ENCODE results near the gene SHC3.

The SHC3 gene

DNA sequence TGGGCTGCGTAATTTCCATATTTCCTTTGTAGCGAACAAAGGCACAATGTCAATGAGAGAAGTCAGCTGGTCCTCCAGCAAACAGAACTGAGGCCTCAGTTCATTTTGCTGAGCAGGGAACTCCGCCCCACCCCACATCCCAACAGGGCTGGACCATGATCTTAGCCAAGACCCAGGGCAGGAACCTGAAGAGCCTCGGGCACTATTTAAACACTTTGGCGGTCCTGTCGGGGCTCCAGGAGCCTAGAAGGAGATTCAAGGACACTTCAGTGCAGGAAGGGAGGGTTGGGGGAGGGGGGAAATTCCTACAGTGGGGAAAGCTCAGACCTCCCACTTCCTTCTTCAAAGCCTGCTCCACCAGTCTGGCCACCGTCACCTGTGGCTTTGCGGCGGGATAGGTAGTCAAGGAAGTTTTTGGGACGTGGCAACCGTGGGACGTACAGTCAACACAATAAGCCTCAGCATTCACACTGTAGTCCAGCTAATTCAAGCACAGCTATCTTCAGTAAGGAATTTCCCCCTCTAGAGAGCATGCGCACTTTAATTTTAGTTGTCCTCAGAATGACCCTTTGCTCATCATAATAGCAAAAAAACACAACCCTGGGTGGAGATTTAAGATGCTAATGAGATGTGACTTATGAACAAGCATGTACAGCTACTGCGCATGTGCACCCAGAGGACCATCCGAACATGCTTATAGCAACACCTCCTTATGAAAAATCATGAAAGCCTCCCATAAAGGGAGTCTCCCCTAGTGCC, 156.4 kb downstream of the SHC3 start:
- DNase-seq (ENCODE audit: low read depth) = no peak

DNA sequence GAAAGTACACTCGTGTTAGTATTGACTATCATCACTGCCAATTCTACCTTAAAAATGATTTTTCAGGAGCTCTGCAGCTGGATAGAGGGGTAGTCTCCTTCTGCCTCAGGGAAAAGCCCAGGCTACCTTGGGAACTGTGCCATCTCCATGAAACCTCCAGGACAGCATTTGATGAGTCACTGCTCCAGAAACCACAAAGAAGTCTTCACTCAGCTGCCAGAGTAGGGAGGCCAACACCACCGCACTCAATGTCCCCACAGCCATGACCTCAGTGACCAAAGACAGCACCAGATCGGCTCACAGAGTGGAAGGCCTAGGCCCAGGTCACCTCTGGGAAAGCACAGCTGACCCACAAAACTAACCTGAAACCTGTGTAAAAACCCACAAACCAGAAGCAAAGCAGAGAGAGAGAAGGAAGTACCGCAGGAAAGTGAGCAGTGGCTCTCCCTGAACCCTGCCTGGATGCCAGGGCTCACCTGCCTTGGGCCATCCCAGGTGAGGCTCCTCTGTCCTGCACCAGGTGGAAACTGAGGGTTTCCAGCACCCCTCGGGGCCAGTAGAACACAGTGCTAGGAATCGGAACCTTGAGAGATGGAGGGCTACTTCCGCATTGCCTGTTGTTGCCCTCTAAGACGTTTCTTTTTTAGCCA, 157.3 kb downstream of the SHC3 start:
- DNase-seq (ENCODE audit: low read depth) = no peak

DNA sequence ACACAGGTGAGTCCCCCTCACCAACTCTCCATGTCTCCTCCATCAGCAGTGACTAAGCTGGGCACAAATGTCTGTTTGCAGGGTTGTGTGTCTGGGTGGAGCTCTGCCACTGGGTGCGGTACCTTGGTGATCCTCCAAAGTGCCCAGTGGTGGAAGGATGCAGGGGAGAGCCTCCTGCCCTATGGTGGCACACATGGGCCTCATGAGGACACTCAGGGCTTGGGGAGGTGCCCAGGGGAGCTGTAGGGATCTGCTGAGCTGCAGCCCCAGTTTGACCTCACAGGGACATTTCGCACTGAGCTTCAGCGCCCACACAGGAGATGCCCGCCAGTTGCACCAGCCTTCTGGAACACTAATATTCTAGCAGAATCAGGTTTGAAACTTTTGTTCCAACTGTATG, 157.9 kb downstream of the SHC3 start:
- no peak for DNase-seq (ENCODE audit: low read depth)

DNA sequence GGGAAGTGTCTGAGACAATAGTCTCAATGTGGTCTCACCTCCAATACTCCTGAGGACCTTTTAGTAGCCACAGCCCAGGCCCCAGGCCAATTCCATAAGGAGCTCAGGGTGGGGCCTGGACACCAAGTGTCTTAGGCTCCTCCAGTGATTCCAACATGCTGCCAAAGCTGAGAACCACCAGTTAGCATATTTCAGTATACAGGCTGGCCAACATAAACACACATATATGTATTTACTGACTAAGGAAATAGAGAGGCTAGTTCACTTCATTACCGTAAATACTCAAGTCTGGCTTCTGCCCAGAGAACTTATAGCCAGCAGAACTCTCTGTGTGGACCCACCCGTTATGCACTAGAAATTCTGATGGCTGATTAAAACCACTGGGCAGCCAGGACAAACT, 163.3 kb downstream of the SHC3 start:
- DNase-seq (ENCODE audit: low read depth) = no peak

DNA sequence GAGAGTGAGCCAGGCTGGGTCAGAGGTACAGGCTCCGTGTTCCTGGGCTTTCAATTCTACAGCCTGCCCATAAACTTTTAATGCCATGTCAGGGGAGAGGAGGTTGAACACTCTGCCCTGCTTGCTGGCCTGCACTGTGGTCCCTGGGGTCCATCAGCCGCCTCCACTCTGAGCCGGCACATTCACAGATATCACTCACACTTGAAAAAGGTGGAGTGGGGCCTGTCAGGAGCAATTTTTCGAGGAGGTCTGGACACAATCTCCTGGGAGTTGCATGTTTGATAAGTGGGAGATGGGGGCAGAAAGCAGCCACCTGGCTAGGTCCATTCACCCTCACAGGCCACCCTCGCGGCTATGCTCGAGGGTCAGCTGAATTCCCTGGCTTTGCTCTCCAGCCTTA, 164.5 kb downstream of the SHC3 start:
- DNase-seq (ENCODE audit: low read depth) = no peak

DNA sequence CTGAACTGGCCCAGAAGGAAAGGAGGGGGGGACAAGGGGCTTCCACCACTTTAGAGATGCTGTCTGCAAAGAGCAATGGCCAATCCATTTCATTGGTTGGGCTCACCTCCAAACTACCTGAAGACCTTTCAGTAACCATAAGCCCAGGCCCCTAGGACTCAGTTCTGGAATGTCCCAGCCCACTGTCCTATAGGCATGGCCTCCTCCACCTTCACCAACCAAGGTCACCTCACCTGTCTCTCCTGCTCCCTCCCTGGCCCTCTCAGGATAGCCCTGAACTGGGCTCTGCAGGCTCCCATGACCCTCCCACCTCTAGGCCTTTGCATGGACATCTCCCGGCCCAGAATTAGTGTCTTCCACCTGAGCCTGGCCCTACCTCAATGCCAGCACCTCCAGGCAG, 165.0 kb downstream of the SHC3 start:
- no peak for DNase-seq (ENCODE audit: low read depth)

DNA sequence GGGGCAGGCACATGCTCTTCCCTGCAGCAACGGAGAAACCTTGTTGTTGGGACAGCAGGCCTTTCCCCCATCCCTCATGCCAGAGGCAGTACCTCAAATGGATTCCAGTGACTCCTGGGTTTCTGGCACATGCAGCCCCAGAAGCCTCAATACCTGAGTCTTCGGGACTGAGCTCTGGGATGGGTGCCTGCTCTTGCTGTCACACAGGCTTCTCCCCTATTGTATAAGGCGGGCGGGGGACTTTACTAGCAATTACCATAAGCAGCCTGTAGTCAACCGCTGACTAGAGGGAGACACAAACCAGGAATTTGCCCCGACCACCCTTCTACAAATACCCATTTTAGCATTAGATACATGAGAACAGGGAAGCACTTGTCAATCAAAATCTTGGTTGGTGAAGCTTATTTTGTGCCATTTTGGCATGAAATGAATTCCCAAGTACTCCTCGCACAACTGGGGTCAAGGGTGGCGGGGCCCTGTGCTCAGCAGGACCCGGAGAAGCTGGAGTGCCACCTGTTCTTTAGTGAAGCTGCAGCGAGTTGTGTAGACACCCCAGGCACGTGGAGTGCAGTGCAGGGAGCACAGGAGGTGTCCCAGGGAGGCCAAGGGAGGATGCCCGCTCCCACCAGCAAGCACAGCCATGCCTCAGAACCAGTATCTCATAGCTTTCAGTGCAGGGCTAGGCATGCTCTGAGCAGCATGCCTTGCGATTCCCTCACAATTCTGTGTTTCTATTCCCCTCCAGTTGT, 166.2 kb downstream of the SHC3 start:
- no peak for DNase-seq (ENCODE audit: low read depth)

DNA sequence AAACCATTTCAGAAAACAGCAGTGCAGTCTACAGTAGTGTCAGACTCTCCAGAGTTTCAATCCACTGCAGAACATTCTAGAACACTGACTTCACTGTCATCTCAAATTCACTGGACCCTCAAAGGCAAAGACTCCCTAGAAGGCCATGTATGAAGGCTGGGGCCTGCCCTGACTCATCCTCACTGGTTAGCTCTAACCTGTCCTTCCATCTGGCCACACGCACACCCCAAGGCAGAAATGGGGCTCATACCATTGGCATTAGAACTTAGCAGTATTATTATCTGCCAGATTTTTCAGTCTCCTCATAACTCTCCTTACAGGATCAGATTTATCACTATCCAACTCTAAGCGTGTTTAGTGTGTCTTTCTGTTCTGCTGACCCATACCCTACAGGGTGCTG, 166.9 kb downstream of the SHC3 start:
- DNase-seq (ENCODE audit: low read depth) = no peak

DNA sequence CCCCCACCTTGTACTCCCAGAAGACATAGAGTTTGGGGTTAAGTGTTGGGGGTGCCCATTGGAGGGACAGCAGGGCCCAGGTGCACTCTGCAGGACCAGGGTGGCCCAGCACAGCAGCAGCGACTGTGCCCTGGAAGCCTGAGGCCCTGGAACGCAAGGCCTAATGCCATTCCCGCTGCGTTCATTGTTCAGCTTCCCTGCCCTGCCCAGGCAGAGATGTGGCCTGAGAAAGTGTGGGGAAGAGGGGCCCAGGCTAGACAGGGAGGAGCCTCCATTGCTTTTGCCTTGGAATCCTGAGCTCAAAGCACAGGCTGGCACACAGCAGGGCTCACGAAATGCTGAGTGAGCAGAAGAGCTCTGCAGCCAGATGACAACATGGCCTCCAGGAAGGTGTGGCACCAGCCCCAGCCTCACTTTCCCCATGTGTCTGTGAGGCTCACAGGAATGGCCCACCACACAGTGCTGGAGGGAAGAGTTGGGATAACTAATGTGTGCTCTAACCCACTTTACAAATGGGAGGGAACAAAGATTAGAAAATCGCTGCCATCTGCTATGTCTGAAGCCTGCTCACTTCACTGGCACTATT, 168.0 kb downstream of the SHC3 start:
- DNase-seq (ENCODE audit: low read depth) = no peak

DNA sequence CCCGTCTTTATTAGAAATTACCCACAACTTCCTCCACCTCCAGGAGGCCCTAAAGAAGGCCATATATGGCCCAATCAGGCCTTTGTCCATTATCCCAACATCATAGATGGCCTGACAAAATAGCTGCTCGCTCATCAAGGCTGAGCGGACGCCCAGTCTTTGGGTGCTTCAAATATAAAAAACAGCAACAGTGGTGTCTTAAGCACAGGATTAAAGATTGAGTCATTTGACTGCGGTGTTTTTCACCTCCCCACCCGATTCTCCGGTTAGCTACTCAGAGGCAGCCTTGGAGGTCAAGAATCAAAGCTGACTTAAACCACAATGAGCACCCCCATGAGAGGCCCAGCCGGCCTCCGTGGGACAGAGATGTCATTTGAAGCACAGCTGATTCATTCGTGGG, 168.6 kb downstream of the SHC3 start:
- no peak for DNase-seq (ENCODE audit: low read depth)

DNA sequence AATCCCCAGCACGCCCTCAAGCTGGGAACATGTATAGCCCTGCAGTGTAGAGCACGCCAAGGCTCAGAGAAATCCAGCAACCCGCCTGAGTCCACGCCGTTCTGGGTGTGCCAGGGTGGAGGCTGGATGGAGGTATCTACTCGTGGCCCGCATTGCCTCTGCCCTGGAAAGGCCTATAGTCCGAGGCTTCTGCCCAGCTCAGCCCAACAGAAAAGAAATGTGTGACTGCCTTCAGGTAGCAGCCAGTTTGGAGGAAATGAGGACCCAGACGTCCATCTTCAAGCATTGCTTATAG, 169.1 kb downstream of the SHC3 start:
- DNase-seq (ENCODE audit: low read depth) = no peak

DNA sequence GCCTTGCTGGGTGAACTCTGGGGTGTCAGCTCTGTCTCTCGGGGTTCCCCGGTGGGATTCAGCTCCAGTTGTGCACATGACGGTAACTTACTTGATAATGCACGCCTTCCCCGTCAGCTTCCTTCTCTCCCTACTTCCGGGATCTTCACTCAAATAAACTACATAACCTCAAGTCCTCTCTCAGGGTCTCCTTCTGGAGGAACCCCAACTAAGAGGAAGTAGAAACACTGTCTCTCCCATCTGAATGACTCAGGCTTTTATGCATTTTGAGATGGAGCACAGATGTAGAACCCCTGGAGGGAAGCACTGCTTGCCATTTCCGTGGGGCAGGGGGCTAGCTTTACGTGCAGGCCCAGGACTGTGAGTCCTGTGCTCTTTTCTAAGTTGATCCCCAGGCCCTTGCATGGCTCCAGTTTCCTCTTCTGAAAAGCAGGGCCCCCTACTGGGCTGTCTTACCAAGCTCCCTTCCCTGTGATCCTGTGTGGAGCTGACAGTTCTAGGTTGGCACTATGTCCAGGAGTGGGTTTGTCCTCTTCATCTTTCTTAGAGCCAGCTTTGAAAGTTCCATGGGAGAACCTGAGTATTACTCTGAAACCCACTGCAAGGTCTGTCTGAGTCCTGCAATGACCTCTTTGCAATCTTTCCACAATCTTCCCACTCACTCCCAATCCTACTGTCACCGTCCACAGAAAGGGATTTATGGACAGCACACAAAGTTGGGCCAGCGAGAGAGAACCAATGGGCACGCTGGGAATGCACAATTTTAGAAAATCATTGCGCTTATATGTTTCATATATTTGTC, 169.7 kb downstream of the SHC3 start:
- no peak for DNase-seq (ENCODE audit: low read depth)

DNA sequence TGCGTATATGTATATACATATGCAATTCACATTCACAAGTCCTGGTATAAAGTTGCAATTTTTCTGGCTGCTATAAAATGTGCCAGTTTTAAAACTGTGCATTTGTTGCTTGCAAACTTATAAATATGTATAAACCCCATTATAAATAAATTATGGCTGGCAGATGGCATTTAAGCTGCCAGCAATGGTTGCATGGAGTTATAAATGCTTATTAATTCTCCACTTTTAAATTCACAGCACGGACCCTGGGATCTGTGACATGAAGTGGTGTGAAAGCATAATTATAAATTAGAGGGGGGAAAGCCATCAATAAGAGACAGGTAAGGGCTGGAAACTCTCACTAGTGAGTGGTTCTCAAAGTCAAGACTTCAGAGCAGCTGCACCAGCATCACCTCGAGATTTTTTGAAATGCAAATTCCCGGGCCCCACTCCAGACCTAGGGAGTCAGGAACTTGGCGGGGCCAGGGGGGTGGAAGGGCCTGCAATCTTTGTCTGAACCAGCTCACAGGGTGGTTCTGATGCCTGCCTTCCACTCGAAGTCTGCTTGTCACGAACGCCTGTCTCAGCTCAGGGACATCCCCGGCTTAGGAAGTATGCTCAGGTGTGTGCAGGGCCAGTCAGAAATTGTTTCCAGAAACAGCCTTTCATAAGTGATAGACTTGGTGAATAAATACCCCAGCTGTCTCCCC, 170.4 kb downstream of the SHC3 start:
- no peak for DNase-seq (ENCODE audit: low read depth)

DNA sequence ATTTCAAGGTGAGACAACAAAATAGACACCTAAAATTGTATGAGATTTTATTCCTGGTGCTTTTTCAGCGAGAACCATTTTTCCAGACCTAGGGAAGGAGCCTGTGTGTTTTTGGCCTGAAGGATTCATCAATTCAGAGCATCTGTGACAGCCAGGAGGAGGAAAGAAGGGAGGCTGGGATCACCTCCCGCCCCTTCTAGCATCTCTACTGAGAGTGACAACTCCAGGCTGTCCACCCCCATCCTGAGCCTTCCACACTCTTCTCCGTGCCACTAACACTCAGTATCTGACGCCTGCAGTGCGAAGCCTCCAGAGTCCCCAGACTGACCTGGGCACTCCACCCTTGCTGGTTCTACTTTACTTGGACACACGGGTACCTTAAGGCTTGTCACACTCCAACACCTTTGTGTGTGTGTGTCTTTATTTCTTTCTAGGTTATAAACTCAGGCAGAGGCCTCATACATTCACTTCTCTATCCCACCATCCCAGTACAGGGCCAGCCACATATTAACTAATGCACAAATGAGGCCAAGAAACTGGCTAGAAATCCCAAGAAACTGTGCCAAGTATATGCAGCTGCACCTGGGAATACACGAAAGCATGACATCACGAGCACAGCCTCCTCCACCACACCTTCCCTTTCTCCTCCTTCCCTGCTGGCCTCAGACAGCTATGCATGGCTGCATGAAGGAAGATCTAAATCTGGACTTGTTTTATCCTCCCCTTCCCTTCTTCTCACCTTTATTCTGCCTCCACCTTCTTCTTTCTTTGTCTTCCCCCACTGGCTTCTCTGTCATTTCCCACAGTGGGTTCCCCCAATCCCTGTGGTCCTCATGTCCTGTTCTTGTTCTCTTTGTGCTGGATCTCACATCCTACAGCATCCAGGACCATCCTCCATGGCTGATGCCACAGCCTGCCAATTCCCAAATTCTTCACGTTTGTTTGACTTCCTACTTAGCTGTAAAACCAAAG, 171.3 kb downstream of the SHC3 start:
- no peak for DNase-seq (ENCODE audit: low read depth)

DNA sequence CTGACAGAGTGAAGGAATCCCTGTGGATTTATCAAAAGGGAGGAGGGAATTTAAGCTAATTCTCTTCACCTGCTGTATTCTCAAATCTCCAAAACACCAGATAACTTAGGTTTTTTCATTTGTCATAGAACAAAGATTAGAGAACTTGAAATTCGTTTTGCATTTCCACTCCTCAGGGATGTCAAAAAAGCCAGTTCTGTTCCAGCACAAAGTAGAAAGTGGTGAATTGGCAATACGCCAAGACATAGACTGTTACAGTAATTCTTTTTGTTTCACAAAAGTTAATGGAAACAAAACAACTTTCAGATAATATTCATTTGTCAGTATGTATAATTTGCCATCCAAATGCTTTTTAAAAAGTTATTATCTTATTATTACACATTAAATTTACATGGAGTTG, 172.4 kb downstream of the SHC3 start:
- DNase-seq (ENCODE audit: low read depth) = no peak

DNA sequence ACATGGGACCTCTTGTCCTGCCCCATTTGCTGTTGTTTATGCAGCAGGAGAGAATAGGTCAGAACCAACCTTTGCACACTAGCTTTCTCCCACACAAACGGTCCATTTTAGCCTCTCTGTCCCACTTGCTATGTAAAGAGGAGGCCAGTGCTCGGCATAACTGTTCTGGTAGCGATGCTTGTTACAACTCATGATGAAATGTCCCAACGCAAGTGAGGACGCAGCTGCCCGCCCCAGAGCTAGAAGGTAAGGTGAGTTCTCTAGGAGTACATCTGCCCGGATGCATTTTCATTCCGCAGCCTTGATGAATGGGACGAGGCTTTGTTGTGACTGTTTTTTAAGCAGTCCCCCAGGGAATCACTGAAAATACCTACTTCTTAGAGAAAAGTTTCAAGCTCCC, 173.3 kb downstream of the SHC3 start:
- no peak for DNase-seq (ENCODE audit: low read depth)

DNA sequence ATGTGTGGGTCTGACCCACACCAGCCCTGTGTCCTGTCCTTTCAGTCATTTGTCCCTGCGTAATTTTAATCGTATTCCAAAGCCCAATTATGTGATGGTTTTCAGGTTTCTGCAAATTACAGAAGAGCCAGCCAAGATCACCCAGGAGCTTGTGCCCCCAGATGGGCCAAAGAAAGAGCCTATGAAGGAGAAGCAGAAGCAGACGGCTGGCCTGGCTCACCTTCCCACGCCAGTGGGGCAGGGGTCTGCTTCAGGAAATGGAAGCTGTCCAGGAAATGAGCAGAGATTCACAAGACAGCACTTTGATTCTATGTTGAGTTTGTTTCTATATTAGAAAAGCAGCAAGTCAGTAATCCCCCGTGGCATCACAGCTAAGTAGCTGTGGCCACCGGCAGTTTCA, 175.6 kb downstream of the SHC3 start:
- no peak for DNase-seq (ENCODE audit: low read depth)

DNA sequence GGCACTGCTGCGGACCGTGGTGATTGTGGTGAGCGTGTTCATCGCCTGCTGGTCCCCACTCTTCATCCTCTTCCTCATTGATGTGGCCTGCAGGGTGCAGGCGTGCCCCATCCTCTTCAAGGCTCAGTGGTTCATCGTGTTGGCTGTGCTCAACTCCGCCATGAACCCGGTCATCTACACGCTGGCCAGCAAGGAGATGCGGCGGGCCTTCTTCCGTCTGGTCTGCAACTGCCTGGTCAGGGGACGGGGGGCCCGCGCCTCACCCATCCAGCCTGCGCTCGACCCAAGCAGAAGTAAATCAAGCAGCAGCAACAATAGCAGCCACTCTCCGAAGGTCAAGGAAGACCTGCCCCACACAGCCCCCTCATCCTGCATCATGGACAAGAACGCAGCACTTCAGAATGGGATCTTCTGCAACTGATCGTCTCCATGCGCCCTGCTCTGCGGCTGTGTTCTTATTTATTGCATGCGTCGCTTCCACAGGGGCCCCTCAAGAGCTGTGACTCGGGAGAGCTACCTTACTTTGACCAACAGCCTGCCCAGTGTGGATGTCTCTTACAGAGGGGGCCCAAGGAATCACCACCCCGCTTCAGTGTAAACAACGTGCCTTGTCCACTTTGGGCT, 176.6 kb downstream of the SHC3 start:
- DNase-seq (ENCODE audit: low read depth) = no peak

DNA sequence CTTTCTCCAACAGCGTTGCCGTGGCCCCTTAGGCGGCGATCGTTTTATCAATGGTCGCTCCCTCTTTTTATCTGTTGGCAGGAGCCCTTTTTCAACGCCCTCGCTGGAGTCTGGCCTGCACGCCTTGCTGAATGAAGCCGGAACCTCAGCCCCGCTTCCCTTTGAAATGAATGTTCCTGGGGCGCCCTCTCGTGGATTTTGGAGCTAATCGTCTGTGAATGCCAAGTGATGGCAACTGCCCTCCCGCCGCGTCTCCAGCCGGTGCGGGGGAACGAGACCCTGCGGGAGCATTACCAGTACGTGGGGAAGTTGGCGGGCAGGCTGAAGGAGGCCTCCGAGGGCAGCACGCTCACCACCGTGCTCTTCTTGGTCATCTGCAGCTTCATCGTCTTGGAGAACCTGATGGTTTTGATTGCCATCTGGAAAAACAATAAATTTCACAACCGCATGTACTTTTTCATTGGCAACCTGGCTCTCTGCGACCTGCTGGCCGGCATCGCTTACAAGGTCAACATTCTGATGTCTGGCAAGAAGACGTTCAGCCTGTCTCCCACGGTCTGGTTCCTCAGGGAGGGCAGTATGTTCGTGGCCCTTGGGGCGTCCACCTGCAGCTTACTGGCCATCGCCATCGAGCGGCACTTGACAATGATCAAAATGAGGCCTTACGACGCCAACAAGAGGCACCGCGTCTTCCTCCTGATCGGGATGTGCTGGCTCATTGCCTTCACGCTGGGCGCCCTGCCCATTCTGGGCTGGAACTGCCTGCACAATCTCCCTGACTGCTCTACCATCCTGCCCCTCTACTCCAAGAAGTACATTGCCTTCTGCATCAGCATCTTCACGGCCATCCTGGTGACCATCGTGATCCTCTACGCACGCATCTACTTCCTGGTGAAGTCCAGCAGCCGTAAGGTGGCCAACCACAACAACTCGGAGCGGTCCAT, 177.4 kb downstream of the SHC3 start:
- DNase-seq (ENCODE audit: low read depth) = peak; percentile 70
